Lung (tissue), 12 donors: Measurements from ENCODE around the gene MYZAP. TPM values are rescaled to one million over a fixed set of nuclear protein-coding genes. Genes with fewer than 3 reads are reported as not detected.

Source experiments
- ATAC-seq: fragments of 200-7000 bp; cut with Tn5 transposase; one replicate; pipeline ENCODE4 v1.9.1; 2020; ENCODE audit warnings: moderate number of reproducible peaks; ENCODE audit not compliant: insufficient read depth, low FRiP score
- DNase-seq, 3 donors: peaks; one replicate each; pipeline ENCODE4 v3.0.0-alpha.2; 2013 to 2017
- H3K27ac ChIP-seq, 2 donors: one replicate each; pipeline ENCODE4 v1.5.1; 2013; ENCODE audit warnings: mild to moderate bottlenecking in 2 of 2, moderate library complexity in 2 of 2, control low read depth in 1 of 2, inconsistent platforms in 1 of 2, low read depth in 1 of 2, low read length in 1 of 2
- H3K27me3 ChIP-seq, 3 donors: one replicate each; pipeline ENCODE4 v1.5.1; 2013; ENCODE audit warnings: low read length in 2 of 3; ENCODE audit not compliant: control insufficient read depth in 3 of 3, insufficient read depth in 3 of 3
- H3K36me3 ChIP-seq, 4 donors: one replicate each; pipeline ENCODE4 v1.5.1; 2013; ENCODE audit warnings: low read length in 4 of 4, mild to moderate bottlenecking in 1 of 4, moderate library complexity in 1 of 4; ENCODE audit not compliant: control insufficient read depth in 4 of 4, insufficient read depth in 4 of 4
- H3K4me1 ChIP-seq, 5 donors: one replicate each; pipeline ENCODE4 v1.5.1; 2013; ENCODE audit warnings: low read length in 5 of 5, mild to moderate bottlenecking in 2 of 5, moderate library complexity in 1 of 5; ENCODE audit not compliant: control insufficient read depth in 5 of 5, insufficient read depth in 5 of 5
- H3K4me3 ChIP-seq: one replicate; pipeline ENCODE4 v1.5.1; 2013; ENCODE audit warnings: mild to moderate bottlenecking, control low read depth, moderate library complexity
- H3K9ac ChIP-seq, 2 donors: one replicate each; pipeline ENCODE4 v1.5.1; 2013; ENCODE audit warnings: low read length in 2 of 2, control low read depth in 1 of 2; ENCODE audit not compliant: insufficient read depth in 1 of 2
- H3K9me3 ChIP-seq, 4 donors: one replicate each; pipeline ENCODE4 v1.5.1; 2013; ENCODE audit warnings: low read length in 3 of 4, mild to moderate bottlenecking in 1 of 4, moderate library complexity in 1 of 4; ENCODE audit not compliant: control insufficient read depth in 4 of 4, insufficient read depth in 3 of 4
- WGBS, 2 donors: extraction: QIAGEN DNeasy Blood & Tissue Kit; methylation state at CpG; one replicate each; pipeline ENCODE4 v1.1.7; 2013; 5-methylcytosine and 5-hydroxymethylcytosine counted together
- polyA plus RNA-seq, 2 donors: library from polyadenylated mRNA; stranded (reverse); fragments of 200-250 nt; gene quantifications; one replicate each; pipeline ENCODE4 v1.2.1, GENCODE V29; 2013
- total RNA-seq, 2 donors: library from RNA; depleted of rRNA in 1 of 2; stranded (reverse); fragments of >200 nt in 1 of 2; gene quantifications; one replicate each; pipeline ENCODE4 v1.2.1, GENCODE V29; 2014 to 2021
- TF ChIP-seq, protein P1 (sequence below): IDR thresholded peaks from 2 replicates; pipeline ENCODE4 v1.5.1; 2012; ENCODE audit warnings: mild to moderate bottlenecking; ENCODE audit errors: control extremely low read depth, extremely low read depth
- donor health status: control.
- donor health status: control.
- donor health status: Bipolar disorder and iron deficiency.
- donor health status: healthy.
- donor health status: DM: yes; HTN: yes; CAD: no.

MYZAP gene
- total and polyA plus RNA-seq, 4 donors: 6.9 to 36.9 (median 11.6) TPM

- Histone ChIP-seq H3K27me3 (no peaks in the 10 kb centered on the region), H3K4me3 (no peak overlapping the region), H3K36me3 (peaks cover 0 to 1% (median under 1%) of the 10 kb centered on the region in 4 donors), H3K27ac (peak overlapping the region in 1 of 2 donors; percentile 77), H3K4me1 (peaks cover under 1 to 16% (median 8%) of the 10 kb centered on the region in 5 donors), H3K9me3 (no peaks in the 10 kb centered on the region), H3K9ac (no peak overlapping the region)
- no peak for DNase-seq
- no peak for ATAC-seq
- TF ChIP-seq, protein P1, sequence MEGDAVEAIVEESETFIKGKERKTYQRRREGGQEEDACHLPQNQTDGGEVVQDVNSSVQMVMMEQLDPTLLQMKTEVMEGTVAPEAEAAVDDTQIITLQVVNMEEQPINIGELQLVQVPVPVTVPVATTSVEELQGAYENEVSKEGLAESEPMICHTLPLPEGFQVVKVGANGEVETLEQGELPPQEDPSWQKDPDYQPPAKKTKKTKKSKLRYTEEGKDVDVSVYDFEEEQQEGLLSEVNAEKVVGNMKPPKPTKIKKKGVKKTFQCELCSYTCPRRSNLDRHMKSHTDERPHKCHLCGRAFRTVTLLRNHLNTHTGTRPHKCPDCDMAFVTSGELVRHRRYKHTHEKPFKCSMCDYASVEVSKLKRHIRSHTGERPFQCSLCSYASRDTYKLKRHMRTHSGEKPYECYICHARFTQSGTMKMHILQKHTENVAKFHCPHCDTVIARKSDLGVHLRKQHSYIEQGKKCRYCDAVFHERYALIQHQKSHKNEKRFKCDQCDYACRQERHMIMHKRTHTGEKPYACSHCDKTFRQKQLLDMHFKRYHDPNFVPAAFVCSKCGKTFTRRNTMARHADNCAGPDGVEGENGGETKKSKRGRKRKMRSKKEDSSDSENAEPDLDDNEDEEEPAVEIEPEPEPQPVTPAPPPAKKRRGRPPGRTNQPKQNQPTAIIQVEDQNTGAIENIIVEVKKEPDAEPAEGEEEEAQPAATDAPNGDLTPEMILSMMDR: no peak
- WGBS, 2 donors: 82 to 85% methylated on average over 3 of the region's 3 CpGs
These were observed 64.7 kb downstream of the MYZAP start for GRCh38 chr15:57656434-57656833.

DNA sequence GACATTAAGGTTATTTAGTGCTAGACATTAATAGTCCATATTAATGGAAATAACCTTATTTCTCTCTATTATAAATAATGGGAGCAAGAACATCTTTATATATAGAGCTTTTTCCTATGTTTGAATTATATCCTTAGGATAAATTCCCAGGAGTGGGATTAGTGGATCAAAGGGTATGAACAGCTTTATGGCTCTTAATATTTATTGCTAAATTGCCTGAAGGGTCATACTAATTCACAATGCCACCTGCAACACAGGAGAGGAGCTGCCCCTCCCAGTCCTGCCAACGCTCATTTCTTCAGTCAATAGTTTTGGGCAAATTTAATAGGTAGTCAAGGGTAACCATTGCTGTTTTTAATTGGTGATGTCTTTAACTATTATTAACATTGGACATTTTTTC is 65.9 kb downstream of the MYZAP start:
- Histone ChIP-seq H3K4me1 (peaks cover 2 to 28% (median 10%) of the 10 kb centered on the region in 5 donors), H3K27me3 (no peaks in the 10 kb centered on the region), H3K4me3 (no peak overlapping the region), H3K9ac (no peak overlapping the region), H3K27ac (no peak overlapping the region), H3K36me3 (peaks cover 0 to 2% (median under 1%) of the 10 kb centered on the region in 4 donors), H3K9me3 (no peaks in the 10 kb centered on the region)
- DNase-seq (no peak), ATAC-seq (no peak)
- WGBS, 2 donors: 94 to 95% methylated on average over 1 of the region's 1 CpG
- TF ChIP-seq, protein P1: no peak

DNA sequence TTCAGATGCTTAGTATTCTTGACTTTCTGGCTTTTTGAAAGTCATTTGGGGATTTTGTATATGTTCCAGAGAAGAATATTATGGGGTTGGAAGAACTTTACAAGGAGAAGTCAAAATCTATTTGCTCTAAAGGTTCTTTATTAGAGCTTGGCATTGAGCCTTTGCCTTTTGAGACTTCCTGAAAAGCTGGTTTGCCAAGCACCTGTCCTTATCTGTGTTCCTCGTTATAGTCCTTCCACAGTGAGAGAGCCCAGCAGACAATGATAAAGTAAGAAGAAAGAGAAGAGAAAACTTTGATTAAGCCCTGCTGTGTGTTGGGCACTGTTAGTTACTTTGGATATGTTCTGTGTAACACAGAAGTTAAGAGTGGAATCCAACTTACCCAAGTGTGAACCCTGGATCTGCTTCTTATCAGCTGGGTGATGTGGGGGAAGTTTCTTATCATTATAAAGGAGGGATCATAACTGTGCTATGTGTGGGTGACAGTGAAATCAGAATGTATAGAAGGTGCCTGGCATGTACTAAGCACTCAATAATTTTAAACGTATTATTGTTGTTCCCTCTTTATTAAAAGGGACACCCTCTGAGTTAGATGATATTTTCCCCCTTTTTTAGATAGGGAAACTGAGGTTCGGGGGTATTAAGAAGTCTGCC is 70.5 kb downstream of the MYZAP start:
- Histone ChIP-seq H3K27ac (peak overlapping the region in 1 of 2 donors; percentile 47), H3K27me3 (no peaks in the 10 kb centered on the region), H3K4me3 (no peak overlapping the region), H3K36me3 (peaks cover 0 to 2% (median under 1%) of the 10 kb centered on the region in 4 donors), H3K4me1 (peaks cover 0 to 25% (median 4%) of the 10 kb centered on the region in 5 donors), H3K9me3 (no peaks in the 10 kb centered on the region), H3K9ac (no peak overlapping the region)
- WGBS, 2 donors: 58 to 63% methylated on average over 3 of the region's 3 CpGs
- no peak for ATAC-seq
- peak in 2 of 3 donors; percentile 22 to 44 for DNase-seq
- TF ChIP-seq, protein P1: no peak

DNA sequence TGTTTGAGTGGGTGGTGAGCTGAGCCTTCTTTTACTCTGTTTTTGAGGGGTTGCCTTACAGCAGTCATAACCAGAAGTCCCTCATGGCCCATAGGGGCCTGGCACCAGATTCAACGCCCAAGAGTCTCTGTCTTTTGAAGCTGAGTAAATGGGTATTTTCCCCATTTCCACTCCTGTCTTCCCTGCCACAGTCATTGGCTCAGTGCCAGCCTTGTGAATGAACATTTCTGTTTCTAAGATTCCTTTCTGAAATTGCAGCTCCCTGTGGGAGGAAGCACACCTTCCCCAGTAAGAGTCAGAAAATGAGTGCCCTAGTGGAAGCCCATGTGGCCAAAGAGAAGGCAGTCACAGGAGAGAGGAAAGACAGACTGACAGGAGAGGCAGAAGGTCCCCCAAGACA is 71.1 kb downstream of the MYZAP start:
- H3K9ac ChIP-seq: no peak overlapping the region
- no peaks in the 10 kb centered on the region for H3K27me3 ChIP-seq
- TF ChIP-seq, protein P1: no peak
- peaks cover 0 to 25% (median 8%) of the 10 kb centered on the region in 5 donors for H3K4me1 ChIP-seq
- DNase-seq (peak in 2 of 3 donors; percentile 34 to 40), ATAC-seq (no peak)
- H3K4me3 ChIP-seq: no peak overlapping the region
- H3K27ac ChIP-seq: peak overlapping the region in 1 of 2 donors; percentile 31
- 73 to 79% methylated on average over 1 of the region's 1 CpG for WGBS, 2 donors
- no peaks in the 10 kb centered on the region for H3K9me3 ChIP-seq
- H3K36me3 ChIP-seq: peaks cover 0 to 2% (median under 1%) of the 10 kb centered on the region in 4 donors
